ENCODE results near the gene PAK1IP1. TPM values are rescaled to one million over a fixed set of nuclear protein-coding genes. Genes with fewer than 3 reads are reported as not detected.
A peak's percentile ranks its signal among the peaks of the same experiment; 100 is the strongest.

PAK1IP1 gene
- total and polyA plus RNA-seq, 3 donors from 2014 or later: 9.5 to 12.5 (median 11.0) TPM

DNA sequence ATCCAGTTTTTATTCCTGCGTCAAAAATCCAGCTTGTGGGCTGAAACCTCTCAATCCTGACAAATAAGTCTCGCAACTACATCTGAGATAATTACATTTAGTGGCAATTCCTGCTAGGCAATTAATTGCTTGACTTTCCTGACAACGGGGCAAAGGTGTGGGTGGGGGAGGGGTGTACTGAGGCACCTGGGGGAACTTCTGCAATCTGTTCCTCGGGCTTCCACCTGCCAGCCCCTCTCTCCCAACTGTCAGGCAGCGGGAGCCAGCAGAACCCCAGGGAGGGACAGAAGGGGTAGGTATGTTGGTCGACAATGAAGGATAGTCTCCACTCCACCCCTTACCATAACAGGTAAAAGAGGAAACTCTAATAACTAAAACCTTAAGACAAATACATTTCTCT lies 7.2 kb upstream of the PAK1IP1 start:
- no peaks in the 10 kb centered on the region for H3K36me3 ChIP-seq (ENCODE audit: low read depth, missing control alignments)
- no peak overlapping the region for H3K27ac ChIP-seq
- no peaks in the 10 kb centered on the region for H3K27me3 ChIP-seq
- DNase-seq: no peak
- no peak overlapping the region for H3K4me3 ChIP-seq
- intact Hi-C loops (cut with DNase I; ENCODE audit: low total_unique reads): no loop called here
- H3K4me1 ChIP-seq: no peaks in the 10 kb centered on the region
- H3K9me3 ChIP-seq: no peaks in the 10 kb centered on the region
- no peak for TF ChIP-seq POLR2A (IDR thresholded peaks at IDR 0.05)
- TF ChIP-seq, protein P1, sequence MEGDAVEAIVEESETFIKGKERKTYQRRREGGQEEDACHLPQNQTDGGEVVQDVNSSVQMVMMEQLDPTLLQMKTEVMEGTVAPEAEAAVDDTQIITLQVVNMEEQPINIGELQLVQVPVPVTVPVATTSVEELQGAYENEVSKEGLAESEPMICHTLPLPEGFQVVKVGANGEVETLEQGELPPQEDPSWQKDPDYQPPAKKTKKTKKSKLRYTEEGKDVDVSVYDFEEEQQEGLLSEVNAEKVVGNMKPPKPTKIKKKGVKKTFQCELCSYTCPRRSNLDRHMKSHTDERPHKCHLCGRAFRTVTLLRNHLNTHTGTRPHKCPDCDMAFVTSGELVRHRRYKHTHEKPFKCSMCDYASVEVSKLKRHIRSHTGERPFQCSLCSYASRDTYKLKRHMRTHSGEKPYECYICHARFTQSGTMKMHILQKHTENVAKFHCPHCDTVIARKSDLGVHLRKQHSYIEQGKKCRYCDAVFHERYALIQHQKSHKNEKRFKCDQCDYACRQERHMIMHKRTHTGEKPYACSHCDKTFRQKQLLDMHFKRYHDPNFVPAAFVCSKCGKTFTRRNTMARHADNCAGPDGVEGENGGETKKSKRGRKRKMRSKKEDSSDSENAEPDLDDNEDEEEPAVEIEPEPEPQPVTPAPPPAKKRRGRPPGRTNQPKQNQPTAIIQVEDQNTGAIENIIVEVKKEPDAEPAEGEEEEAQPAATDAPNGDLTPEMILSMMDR (IDR thresholded peaks at IDR 0.05): no peak
- 43 to 51% methylated on average over 6 of the region's 6 CpGs for WGBS, 2 donors

DNA sequence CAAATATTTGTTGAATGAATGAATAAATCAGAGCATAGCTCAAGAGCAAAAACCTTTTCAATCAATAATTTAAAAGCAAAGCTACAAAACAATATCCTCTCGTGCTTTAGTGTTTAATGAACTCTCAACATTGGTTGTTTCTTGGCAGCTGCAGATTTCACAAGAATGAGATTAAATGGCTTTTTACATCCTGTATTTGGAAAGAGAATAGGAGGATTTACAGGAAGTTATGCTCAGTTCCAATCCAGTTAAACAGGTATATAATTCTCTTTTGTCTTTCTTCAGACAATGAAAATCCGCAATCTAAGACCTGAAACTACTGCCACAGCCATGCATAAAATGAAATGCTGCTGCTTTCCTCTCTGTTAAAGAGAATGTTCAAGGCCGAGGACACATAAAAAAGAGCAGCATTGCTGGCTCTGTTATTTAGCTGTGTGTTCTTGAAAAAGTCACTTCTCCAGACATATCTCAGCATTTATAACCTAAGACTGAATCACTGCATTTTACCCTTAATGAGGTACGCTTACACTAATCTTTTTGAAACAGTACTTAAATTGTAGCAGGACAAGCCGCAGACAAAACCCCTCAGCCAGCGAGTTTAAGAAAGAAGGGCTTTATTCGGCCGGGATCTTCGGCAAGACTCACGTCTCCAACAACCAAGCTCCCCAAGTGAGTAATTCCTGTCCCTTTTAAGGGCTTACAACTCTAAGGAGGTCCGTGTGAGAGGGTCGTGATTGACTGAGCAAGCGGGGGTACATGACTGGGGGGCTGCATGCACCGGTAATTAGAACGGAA lies 3.9 kb upstream of the PAK1IP1 start:
- no peaks in the 10 kb centered on the region for H3K27me3 ChIP-seq
- no peak for TF ChIP-seq POLR2A (IDR thresholded peaks at IDR 0.05)
- TF ChIP-seq, protein P1 (IDR thresholded peaks at IDR 0.05): no peak
- H3K27ac ChIP-seq: no peak overlapping the region
- WGBS, 2 donors: 50 to 59% methylated on average over 15 of the region's 15 CpGs
- peaks cover 7% of the 10 kb centered on the region for H3K4me1 ChIP-seq
- no peak overlapping the region for H3K4me3 ChIP-seq
- intact Hi-C loops (cut with DNase I; ENCODE audit: low total_unique reads): loop anchor here (5.0 kb wide), 1 partner anchor 56 kb away; the partner anchor contains the start of gene TMEM14B
- H3K9me3 ChIP-seq: no peaks in the 10 kb centered on the region
- DNase-seq: no peak
- H3K36me3 ChIP-seq (ENCODE audit: low read depth, missing control alignments): no peaks in the 10 kb centered on the region

DNA sequence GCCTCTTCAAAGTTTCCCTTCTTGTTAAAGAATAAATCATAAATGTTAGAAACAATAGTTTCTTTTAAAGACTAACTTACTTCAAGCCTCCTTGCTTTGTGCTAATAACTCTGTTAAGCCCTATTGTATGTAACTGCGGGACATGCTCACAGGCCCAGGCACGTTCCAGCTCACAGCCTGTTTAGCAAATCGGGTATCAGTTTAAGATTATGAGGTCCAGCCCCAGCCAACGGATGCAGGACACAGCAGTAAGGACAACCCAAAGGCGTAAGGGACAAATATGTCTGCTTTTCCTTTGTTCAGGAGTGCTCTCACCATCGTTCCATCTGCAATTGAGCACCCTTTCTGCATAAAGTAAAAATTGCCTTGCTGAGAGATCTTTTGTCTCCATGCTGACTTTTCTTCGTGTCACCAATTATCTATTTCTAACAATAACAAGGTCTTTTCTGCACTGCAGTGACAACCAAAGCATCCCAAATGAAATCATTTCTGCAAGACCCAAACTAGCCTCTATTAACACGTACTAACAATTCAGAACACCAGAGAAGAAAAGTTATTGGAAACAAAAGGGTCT lies 1.7 kb upstream of the PAK1IP1 start:
- H3K27me3 ChIP-seq: no peaks in the 10 kb centered on the region
- TF ChIP-seq, protein P1 (IDR thresholded peaks at IDR 0.05): no peak
- TF ChIP-seq POLR2A (IDR thresholded peaks at IDR 0.05): no peak
- DNase-seq: no peak
- no peaks in the 10 kb centered on the region for H3K36me3 ChIP-seq (ENCODE audit: low read depth, missing control alignments)
- intact Hi-C loops (cut with DNase I; ENCODE audit: low total_unique reads): loop anchor here (5.0 kb wide), 1 partner anchor 54 kb away; the partner anchor contains the start of gene TMEM14B
- no peaks in the 10 kb centered on the region for H3K9me3 ChIP-seq
- H3K4me3 ChIP-seq: peak overlapping the region in 1 of 2 donors; percentile 91
- 69 to 72% methylated on average over 8 of the region's 8 CpGs for WGBS, 2 donors
- H3K27ac ChIP-seq: no peak overlapping the region
- peaks cover 7% of the 10 kb centered on the region for H3K4me1 ChIP-seq

DNA sequence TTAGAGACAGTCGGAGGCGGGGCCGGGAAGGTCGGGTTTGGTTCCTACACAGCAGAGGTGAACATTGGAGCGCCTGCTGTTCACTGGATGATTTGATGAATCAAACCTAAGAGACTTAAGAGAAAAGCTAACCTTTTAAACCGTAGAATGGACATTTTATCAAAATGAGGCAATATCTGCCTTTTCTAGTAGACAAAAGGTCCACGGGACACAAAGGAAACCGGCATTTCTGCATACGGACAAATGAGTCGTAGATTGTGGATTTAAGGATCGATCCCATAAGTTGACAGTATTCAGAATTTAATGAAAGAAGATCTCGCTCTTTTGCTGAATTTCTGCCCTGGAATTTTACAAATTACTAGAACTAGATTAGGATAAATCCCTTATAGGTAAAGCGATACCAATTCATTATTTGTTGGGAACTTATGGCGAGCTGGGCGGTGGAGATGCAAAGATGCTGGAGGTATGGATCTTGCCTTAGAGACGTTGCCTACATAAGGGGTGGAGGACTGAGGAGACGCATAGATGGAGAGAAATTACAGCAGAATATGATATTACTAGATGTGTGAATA lies 400 bp downstream of the PAK1IP1 start:
- TF ChIP-seq, protein P1 (IDR thresholded peaks at IDR 0.05): no peak
- no peak for TF ChIP-seq POLR2A (IDR thresholded peaks at IDR 0.05)
- intact Hi-C loops (cut with DNase I; ENCODE audit: low total_unique reads): no loop called here
- DNase-seq: no peak
- Histone ChIP-seq H3K27me3 (no peaks in the 10 kb centered on the region), H3K4me1 (peaks cover 7% of the 10 kb centered on the region), H3K27ac (peak overlapping the region; percentile 94 to 96), H3K36me3 (ENCODE audit: low read depth, missing control alignments) (no peaks in the 10 kb centered on the region), H3K9me3 (no peaks in the 10 kb centered on the region), H3K4me3 (peak overlapping the region; percentile 84 to 91)
- 0 to 1% methylated on average over 17 of the region's 17 CpGs for WGBS, 2 donors
